ENCODE data around the gene XG. TPM values are rescaled to one million over a fixed set of nuclear protein-coding genes. Genes with fewer than 3 reads are reported as not detected.
"Not testable (repeated sequence)": the region's sequence is repeated elsewhere in the genome, so short reads cannot be mapped to it uniquely, and the experiment has no call there.

XG gene
- total RNA-seq, 2 donors from 2014 or later: 0.51 to 1.3 TPM

DNA sequence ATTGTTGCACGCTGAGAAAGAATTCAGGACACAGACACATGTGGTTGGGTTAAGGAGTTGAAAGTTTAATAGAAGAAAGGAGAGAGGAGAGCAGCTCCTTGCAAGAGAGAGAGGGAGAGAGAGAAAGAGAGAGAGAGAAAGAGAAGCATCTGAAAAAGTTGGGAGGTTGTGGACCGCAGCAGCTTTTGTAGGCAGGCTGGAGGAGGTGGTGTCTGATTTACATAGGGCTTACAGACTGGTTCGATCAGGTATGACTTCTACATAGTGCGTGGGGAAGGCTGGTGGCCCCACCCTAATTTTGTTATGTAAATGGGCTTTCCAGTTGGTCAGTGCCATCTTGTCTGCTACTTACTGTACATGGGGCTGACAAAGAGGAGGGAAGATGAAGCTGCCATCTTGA lies 49.4 kb downstream of the XG start:
- no peak for DNase-seq (ENCODE audit: low spot score)
- H3K27ac ChIP-seq: no peak overlapping the region
- no peaks in the 10 kb centered on the region for H3K9me3 ChIP-seq
- peaks cover 0 to 3% of the 10 kb centered on the region in 2 donors for H3K4me1 ChIP-seq
- no peaks in the 10 kb centered on the region for H3K27me3 ChIP-seq
- H3K36me3 ChIP-seq: no peaks in the 10 kb centered on the region
- TF ChIP-seq, protein P1, sequence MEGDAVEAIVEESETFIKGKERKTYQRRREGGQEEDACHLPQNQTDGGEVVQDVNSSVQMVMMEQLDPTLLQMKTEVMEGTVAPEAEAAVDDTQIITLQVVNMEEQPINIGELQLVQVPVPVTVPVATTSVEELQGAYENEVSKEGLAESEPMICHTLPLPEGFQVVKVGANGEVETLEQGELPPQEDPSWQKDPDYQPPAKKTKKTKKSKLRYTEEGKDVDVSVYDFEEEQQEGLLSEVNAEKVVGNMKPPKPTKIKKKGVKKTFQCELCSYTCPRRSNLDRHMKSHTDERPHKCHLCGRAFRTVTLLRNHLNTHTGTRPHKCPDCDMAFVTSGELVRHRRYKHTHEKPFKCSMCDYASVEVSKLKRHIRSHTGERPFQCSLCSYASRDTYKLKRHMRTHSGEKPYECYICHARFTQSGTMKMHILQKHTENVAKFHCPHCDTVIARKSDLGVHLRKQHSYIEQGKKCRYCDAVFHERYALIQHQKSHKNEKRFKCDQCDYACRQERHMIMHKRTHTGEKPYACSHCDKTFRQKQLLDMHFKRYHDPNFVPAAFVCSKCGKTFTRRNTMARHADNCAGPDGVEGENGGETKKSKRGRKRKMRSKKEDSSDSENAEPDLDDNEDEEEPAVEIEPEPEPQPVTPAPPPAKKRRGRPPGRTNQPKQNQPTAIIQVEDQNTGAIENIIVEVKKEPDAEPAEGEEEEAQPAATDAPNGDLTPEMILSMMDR (IDR thresholded peaks at IDR 0.05): no peak
- no peak overlapping the region for H3K4me3 ChIP-seq

DNA sequence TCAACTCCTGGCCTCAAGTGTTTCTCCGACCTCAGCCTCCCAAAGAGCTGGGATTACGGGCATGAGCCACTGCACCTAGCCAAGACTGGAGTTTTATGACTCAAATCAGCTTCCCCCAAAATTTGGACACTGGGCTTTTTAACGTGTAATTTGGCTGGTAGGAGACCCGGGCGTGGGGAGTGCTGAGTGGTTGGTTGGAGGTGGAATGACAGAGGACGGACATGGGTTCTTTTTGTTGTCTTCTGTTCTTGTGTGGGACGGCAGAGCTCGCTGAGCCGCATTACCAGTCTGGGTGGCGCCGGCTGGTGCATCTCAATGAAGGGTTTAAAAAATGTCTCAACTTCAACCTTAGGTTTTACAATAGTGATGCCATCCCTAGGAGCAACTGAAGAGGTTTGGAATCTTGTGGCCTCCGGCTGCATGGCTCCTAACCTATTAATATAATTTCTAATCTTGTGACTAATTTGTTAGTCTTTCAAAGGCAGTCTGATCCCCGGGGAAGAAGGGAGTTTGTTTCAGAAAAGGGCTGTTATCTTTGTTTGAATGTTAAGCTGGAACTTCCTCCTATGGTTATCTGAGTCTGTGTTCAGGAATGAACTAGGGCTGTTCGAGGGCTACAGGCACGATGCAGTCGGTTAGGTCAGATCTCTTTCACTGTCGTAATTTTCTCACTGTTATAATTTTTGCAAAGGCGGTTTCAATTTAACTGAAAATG lies 50.7 kb downstream of the XG start:
- not testable (repeated sequence) for H3K27me3 ChIP-seq; H3K9me3 ChIP-seq; H3K4me1 ChIP-seq; DNase-seq (ENCODE audit: low spot score); H3K36me3 ChIP-seq; H3K4me3 ChIP-seq; H3K27ac ChIP-seq

DNA sequence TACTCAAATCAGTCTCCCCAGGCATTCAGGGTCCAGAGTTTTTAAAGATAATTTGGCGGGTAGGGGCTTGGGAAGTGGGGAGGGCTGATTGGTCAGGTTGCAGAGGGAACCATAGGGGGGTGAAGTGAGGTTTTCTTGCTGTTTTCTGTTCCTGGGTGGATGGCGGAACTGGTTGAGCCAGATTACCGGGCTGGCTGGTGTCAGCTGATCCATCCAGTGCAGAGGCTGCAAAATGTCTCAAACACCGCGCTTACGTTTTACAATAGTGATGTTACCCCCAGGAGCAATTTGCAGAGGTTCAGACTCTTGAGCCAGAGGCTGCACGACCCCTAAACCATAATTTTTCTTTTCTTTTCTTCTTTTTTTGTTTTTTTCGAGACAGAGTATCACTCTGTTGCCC lies 51.6 kb downstream of the XG start:
- H3K4me3 ChIP-seq; H3K36me3 ChIP-seq; DNase-seq (ENCODE audit: low spot score); H3K27me3 ChIP-seq; H3K27ac ChIP-seq; H3K4me1 ChIP-seq; H3K9me3 ChIP-seq: not testable (repeated sequence)

DNA sequence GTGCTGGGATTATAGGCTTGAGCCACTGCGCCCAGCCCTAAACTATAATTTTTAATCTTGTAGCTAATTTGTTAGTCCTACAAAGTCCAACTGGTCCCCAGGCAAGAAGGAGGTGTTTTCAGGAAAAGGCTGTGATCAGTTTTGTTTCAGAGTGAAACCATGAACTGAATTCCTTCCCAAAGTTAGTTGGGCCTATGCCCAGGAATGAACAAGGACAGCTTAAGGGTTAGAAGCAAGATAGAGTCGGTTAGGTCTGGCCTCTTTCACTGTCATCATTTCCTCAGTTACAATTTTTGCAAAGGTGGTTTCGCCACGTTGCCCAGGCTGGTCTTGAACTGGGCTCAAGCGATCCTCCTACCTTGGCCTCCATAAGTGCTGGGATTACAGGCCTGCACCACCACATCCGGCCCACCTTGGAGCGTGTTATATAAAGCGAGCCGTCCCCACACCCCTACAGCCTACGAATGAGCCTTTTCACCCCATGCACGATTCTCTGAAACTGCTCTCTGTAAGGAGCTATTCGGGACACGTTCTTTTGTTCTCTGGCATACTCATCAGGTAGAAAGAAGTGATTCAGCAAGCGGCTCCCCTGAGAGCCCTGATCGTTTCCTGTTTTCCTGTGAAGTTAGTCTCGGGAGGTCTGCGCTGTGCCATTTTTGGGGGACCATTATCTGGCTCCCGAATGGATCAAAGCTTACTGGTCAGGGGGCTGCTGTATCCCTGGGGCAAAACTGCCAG lies 52.4 kb downstream of the XG start:
- peak overlapping the region in 1 of 2 donors; percentile 54 for H3K27ac ChIP-seq

DNA sequence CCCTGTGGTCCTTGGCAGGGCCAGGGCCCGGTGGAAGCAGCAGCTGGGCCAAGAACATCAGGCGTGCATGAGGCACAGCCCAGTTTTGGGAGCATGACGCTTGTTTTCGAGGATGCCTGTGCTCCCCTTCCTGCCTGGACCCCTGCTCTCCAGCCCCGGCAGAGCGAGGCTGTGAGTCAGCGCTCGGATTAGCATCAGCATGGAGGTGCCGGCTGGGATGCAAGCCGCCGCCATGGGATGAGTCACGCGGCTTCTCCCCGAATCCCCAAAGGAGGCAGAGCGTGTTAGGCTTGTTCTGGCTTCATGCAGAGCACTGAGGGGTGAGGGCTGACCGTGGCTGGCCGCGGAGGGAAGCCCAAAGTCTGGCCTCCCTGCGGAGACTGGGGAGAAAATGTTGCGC lies 53.0 kb downstream of the XG start:
- H3K4me3 ChIP-seq, H3K36me3 ChIP-seq, H3K9me3 ChIP-seq, H3K27me3 ChIP-seq, H3K4me1 ChIP-seq: not testable (repeated sequence)
- H3K27ac ChIP-seq: peak overlapping the region in 1 of 2 donors; percentile 54
- peak; percentile 67 for DNase-seq (ENCODE audit: low spot score)

More for the DNA sequence above, 52.4 kb downstream of the XG start:
- not testable (repeated sequence) for DNase-seq (ENCODE audit: low spot score); H3K27me3 ChIP-seq; H3K4me1 ChIP-seq; H3K36me3 ChIP-seq; H3K4me3 ChIP-seq; H3K9me3 ChIP-seq

DNA sequence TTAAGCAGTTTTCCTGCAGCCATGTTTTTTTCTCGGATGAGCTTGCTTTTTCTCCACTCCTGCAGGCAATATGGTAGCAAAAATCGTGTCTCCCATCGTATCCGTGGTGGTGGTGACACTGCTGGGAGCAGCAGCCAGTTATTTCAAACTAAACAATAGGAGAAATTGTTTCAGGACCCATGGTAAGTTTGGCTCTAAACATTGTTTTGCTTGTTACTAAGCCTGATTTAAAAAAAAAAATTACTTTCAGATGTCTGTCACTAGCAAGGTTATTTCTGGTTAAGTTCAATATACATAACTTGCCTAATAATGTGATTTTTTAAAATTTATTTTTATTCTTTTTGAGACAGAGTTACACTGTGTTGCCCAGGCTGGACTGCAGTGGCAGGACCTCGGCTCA lies 59.4 kb downstream of the XG start:
- Histone ChIP-seq H3K27me3 (no peaks in the 10 kb centered on the region), H3K9me3 (no peaks in the 10 kb centered on the region), H3K36me3 (no peaks in the 10 kb centered on the region), H3K27ac (no peak overlapping the region), H3K4me1 (no peaks in the 10 kb centered on the region), H3K4me3 (no peak overlapping the region)
- DNase-seq (ENCODE audit: low spot score): no peak
- TF ChIP-seq, protein P1 (IDR thresholded peaks at IDR 0.05): no peak

DNA sequence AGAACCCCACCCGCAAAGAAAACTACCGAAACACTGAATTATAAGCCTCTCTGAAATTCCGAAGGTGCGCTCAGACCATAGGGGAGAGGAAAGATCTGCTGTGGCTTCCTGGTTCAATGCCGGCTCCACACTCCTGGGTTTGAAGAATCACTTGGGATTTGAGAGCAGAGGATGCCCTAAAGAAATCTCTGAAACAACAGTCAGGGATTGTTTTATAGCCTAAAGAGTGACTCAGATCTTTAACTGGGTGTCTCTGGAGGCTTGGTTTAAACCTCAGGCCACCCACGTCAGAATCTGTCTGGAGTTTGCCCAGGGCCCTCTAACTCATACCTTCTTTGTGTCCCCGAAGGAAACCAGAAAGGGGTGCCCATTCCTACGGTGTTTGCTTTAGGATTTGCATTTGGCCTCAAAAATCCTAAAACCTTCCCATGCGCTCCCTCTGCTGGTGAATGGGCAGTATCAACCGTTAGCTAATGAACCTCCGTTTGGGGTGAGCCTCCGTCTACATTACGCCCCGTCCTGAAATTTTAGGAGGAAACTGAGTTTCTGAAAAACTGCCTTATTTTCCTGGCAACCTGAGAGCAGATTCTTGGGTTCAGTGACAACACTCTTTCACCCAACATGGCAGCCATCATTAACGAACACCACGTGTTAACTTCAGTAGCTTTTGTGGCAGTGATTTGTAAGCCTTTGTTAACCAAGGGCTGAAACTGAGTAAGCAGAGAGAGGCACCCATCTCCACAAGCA lies 60.5 kb downstream of the XG start:
- peak; percentile 63 for DNase-seq (ENCODE audit: low spot score)
- not testable (repeated sequence) for H3K27ac ChIP-seq, H3K36me3 ChIP-seq, H3K9me3 ChIP-seq, H3K27me3 ChIP-seq, H3K4me1 ChIP-seq, H3K4me3 ChIP-seq
- TF ChIP-seq, protein P1 (IDR thresholded peaks at IDR 0.05): peak; percentile 53 to 71

Data from right atrium auricular region (tissue), 2 donors.